Parietal lobe (tissue), 2 donors: ENCODE data around the gene ADAMTS14. TPM values are rescaled to one million over a fixed set of nuclear protein-coding genes. Genes with fewer than 3 reads are reported as not detected.

Experiments used
- small RNA-seq: library from RNA; depleted of rRNA; stranded (forward); fragments of <200 nt; gene quantifications from one replicate; pipeline ENCODE3, GENCODE V24; 2014; ENCODE audit warnings: low replicate concordance
- total RNA-seq: library from RNA; depleted of rRNA; stranded (reverse); fragments of >200 nt; gene quantifications from one replicate; pipeline ENCODE4 v1.2.3, GENCODE V29; 2014

The ADAMTS14 gene
- total RNA-seq = 0.31 TPM

GRCh38 chr10:70672165-70673042 is at the start of gene ADAMTS14:
TSS of gene ADAMTS14 (plus strand) at chr10:70672506. CDS start at chr10:70672803, 297 bp downstream.

GRCh38 chr10:70785190-70785589 is 112.9 kb downstream of the ADAMTS14 start, which contains the start of gene TBATA:
TSS of gene TBATA (minus strand) at chr10:70785377. CDS start at chr10:70783379, 1,998 bp downstream.

Small RNAs within 50 kb of the gene (small RNA-seq; reads per million reads assigned to genes)
- gene RPS26P40 = not detected

Other genes starting within 250 kb of the ADAMTS14 start
- gene NODAL, start 230.8 kb upstream of the ADAMTS14 start, total RNA-seq = 3.1 TPM
- 10.3 TPM for gene PALD1, start 193.7 kb upstream of the ADAMTS14 start, total RNA-seq
- gene PRF1, start 69.8 kb upstream of the ADAMTS14 start, total RNA-seq = not detected
- not detected for gene TBATA, start 112.9 kb downstream of the ADAMTS14 start, total RNA-seq
- 60.7 TPM for gene SGPL1, start 143.4 kb downstream of the ADAMTS14 start, total RNA-seq
- gene PCBD1, start 216.1 kb downstream of the ADAMTS14 start, total RNA-seq = 11.6 TPM